RWPE1 (cell line): ENCODE results near the gene CARHSP1.

Source experiments
- CTCF ChIA-PET: fragments of 350-600 bp; sonication (Branson Sonifier 250); formaldehyde crosslinking; extraction: SDS; loops from one replicate; lab custom pipeline; 2021; lab: Yijun Ruan, JAX
- POLR2A ChIA-PET: fragments of 400-600 bp; formaldehyde crosslinking; extraction: SDS; loops from one replicate; lab custom pipeline; 2020; ENCODE audit warnings: antibody characterized with exemption; ENCODE audit not compliant: low non-redundant PET; lab: Yijun Ruan, JAX
- DNase-seq: peaks from one replicate; pipeline ENCODE4 v3.0.0; 2012; ENCODE audit warnings: low spot score
- H3K27ac ChIP-seq: fragments of 450-650 bp; 2 replicates; pipeline ENCODE4 v1.5.1; 2017
- TF ChIP-seq, protein P1 (sequence below): fragments of 450-650 bp; conservative IDR thresholded peaks from 2 replicates; pipeline ENCODE4 v1.5.1; 2017; ENCODE audit warnings: low read depth, mild to moderate bottlenecking

The CARHSP1 gene

DNA sequence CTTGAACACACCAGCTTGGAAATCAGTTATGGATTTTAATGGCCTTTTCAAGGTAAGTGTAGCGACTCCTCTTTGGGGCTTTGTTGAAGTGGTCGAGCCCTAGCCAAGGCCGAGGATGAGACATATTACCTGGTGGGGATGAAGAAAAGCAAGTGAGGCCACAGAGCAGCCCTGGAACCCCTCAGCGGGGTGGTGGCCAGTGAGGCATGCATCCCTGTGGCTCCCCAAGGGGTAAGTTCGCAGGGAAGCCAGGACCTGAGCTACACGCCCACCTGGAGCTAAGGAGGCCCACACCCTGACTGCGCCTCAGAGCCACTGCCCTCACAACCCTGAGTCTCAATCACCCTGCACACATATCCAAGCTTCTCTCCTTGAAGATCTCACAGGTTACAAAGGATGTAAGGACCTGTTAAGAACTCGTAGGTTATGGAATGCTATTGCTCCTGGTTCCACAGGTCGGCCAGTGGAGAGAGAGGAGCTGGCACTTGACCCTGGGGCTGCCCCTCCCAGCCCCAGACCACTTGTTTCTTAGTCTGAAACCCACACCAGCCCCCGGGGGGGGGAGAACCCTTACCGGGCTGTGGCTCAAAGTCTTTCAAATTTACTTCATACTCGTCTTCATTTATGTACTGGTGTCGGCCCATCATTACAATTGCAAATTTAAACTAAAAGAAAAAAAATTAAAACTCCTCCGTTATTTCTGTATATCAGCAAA, 25.3 kb upstream of the CARHSP1 start:
- ChIA-PET POLR2A (no interaction called here), CTCF (interaction anchor here (1.5 kb wide), 1 partner anchor 17 kb away, joined by 7 read pairs; no protein-coding TSS in a partner anchor)
- no peak for DNase-seq
- TF ChIP-seq, protein P1, sequence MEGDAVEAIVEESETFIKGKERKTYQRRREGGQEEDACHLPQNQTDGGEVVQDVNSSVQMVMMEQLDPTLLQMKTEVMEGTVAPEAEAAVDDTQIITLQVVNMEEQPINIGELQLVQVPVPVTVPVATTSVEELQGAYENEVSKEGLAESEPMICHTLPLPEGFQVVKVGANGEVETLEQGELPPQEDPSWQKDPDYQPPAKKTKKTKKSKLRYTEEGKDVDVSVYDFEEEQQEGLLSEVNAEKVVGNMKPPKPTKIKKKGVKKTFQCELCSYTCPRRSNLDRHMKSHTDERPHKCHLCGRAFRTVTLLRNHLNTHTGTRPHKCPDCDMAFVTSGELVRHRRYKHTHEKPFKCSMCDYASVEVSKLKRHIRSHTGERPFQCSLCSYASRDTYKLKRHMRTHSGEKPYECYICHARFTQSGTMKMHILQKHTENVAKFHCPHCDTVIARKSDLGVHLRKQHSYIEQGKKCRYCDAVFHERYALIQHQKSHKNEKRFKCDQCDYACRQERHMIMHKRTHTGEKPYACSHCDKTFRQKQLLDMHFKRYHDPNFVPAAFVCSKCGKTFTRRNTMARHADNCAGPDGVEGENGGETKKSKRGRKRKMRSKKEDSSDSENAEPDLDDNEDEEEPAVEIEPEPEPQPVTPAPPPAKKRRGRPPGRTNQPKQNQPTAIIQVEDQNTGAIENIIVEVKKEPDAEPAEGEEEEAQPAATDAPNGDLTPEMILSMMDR: no peak
- H3K27ac ChIP-seq: no peak overlapping the region

DNA sequence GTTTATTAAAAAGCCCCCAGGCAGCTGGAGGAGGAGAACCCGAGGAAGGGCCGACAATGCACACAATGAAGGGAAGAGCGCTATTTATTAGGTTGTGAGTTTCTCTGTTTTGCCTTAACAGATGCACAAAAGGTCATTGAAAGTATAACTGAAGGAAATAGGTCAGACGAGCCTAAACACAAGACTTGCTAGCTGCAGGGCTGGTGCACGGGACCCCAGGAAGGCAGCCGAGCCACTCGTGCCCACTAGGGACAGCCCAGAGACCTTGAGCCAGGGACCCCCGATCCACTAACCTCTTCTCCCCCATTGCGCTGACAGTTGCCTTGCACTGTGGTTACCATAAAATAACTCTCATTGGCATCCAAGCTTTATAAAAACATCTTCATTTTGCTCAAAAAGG, 24.6 kb upstream of the CARHSP1 start:
- ChIA-PET POLR2A (no interaction called here), CTCF (interaction anchor here (1.5 kb wide), 1 partner anchor 18 kb away, joined by 7 read pairs; no protein-coding TSS in a partner anchor)
- H3K27ac ChIP-seq: no peak overlapping the region
- DNase-seq: no peak
- TF ChIP-seq, protein P1: no peak

DNA sequence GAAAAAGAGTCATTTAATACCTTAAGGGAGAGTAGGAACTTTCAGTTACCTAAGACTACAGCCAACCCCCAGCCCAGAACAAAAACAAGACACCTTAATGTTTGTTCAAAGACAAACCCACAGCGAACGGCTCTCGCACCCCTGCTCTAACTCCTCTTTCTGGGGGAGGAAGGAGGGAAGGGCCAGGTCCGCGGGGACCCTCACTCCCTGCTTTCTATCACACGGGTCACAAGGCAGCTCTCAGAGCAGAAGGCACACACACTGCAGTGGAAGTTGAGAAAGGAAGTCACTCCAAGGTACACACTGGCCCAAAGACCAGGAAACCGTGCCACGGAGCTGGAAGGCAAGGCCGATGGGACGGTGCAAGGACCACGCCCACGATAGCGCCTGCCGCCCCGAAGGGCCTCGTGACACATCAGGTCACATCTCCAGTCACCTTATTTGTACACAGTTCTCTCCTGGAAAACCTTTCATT, 23.3 kb upstream of the CARHSP1 start:
- POLR2A ChIA-PET: interaction anchor here (0.7 kb wide), 1 partner anchor 41 kb away, joined by 4 read pairs; no protein-coding TSS in a partner anchor
- DNase-seq: no peak
- H3K27ac ChIP-seq: no peak overlapping the region
- CTCF ChIA-PET: interaction anchor here (0.7 kb wide), 1 partner anchor 210 kb away, joined by 4 read pairs; no protein-coding TSS in a partner anchor
- TF ChIP-seq, protein P1: no peak

DNA sequence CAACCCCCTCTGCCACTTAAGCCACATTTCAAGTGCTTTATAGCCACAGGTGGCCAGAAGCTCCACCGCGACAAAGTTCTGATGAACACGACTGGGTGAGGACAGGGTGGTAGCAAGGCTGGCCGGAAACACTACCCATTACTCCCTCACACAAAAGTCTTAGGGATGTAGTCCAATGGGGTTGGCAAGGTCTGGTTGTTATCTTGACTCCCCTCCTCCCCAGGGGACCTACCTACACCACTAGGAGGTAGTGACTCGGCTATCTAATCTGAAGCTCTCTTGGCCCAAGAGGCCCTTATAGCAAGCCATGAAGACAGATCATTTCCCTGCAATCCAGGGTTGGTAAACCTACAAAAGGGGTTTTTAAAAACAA, 21.7 kb upstream of the CARHSP1 start:
- ChIA-PET POLR2A (no interaction called here), CTCF (no interaction called here)
- 0 out of 2 replicates have a peak overlapping the region, but pooled peaks have one; percentile 1 for H3K27ac ChIP-seq
- TF ChIP-seq, protein P1: no peak
- DNase-seq: no peak

DNA sequence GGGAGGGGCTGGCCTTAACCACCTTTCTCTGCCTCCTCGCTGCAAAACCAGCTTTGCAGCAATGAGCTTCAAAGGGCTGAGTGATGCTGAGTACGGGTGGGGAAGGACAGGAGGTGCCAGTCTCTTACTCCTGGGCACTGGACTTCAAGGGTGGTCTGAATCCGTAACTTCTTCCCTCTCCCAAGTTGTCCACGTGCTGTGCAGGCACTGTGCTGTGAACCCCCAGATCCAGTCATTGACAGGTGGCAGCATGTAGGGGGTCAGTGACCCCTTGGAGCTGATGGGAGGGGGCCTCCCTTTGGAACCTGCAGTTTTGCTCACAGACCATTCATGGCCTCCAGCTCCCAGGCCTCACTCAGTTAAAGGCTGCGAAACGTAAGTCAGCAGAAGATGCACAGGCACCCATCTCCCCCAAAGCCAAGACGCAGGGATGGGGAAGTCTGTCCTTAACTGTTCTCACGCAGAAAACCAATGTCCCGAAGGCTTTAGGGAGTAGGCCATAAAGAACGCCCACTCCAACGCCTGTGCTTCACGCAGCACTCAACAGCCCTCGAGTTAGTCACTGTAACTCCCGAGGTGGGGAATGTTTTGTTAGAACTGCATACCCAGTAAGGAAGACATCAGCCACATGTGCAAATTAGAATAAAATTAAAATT, 21.2 kb upstream of the CARHSP1 start:
- peak overlapping the region; percentile 1; the same call in 1 of the 2 replicates for H3K27ac ChIP-seq
- DNase-seq: no peak
- POLR2A ChIA-PET: no interaction called here

More for the DNA sequence above, 21.2 kb upstream of the CARHSP1 start:
- TF ChIP-seq, protein P1: no peak
- CTCF ChIA-PET: no interaction called here
